Glomerular visceral epithelial cell (primary cell): ENCODE results near the gene BTBD9.

ENCODE experiments used
- DNase-seq: peaks from one replicate; pipeline ENCODE4 v3.0.0-alpha.2; 2016; ENCODE audit errors: extremely low spot score

The BTBD9 gene

DNA sequence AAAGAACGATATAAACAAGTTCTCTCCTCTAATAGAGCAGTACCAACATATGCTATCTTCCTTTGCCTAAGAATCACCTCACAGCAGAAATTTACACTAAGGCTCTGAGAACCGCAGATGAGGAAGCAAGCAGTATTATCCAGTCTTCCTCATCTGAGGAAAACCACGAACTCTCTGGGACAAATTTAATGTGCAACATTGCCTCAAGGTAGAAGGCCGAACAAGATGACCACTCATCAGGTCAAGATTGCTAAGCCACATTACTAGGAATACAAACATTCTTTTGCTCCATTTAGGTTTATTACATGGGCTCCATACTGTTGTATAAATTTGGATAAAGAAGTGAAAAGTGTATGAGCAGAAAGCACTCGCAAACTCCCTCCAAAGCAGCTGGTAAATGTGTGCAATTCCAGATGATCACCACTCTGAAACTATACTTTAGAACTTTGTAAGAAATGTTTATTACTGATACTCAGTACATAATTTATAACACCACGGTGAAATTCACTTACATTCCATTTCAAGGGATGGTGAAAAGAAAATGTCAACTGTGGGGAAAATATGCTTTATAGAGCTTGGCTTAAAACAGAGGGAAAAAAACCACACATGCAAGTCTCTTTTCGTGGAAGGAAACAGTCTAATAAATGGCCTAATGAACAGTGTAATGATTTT lies 398.4 kb downstream of the BTBD9 start:
- no peak for DNase-seq

DNA sequence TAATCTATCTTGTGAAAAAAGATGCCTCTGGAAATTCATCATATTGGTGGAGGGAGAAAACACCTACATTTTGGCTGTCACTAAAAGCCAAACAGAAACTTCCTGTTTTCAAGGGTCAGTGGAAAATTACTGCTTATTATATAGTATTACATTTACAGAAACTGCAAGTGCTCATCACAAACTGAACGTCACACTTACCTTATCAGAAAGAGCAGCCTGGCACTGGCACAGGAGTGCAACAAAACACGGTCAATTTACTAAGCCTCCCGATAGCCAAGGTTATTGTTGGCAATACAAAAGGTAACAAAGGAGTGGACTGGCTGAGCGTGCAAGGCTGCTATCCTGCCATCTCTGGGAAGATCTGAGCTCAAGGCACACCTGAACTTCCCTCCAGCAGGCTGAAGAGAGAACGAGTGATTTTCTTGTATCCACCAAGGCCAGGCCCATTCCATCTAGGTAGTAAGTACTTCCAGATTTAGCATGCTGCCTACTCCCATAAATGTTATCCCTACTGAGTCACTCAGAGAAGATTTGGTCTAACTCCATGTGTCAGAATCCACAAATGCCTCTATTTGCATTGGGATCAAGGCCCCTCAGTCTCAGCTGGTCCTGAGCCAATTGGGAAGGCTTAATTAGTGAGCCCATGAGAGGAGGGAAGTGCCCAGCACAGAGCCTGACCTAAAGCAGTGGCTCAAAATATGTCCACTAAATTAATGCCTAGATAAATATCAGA lies 399.8 kb downstream of the BTBD9 start:
- DNase-seq, result no peak

DNA sequence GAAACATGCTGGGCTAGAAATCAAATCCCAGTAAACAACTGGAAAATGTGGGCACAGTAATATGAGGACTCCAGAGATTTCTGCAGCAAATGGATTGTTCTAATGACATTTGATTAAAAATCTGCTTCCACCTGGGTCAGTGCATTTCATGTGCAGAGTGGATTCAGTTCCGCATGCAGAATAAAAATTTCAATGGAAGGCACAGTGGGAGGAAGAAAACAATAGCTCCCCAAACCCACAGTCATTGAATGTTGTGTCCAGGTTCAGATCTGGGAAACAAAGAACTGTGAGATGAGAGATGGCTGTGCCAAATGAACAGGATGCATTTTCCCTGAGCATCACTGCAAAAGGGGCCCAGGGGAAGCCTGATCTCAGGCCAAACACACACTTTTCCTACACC lies 403.1 kb downstream of the BTBD9 start:
- DNase-seq, result no peak

DNA sequence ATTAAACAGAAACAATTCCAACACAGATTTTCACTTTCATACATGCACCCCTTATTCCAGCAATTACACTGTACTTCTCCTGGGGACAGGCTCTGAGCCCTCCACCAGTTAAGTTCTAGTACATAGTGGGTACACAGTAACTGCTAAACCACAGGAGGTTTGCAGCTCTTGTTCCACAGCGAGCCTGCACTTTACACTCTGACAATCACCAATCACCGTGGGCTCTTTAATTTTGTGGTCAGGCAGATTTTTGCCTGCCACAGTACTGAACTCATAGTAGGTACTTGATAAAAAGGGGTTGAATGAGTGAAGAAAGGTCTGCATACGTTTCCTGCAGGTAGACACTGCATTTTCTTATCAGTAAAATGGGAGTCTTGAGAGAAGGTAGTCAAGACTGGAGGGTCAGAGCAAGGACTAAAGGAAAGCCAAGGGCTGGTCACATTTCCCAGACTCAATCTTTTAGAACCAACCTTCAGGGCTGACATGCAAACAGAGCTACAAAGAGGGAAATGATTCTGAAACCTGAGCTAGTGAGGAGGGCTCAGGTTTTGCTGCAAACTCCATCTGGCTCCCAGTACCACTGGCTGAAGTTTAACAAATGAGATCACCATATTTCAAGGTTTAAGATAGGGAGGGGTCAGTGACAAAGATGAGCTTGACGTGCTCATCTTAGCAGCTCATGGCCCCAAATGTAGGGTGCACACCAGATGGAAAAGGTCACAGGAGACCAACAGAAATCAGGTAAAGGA lies 404.6 kb downstream of the BTBD9 start:
- no peak for DNase-seq

DNA sequence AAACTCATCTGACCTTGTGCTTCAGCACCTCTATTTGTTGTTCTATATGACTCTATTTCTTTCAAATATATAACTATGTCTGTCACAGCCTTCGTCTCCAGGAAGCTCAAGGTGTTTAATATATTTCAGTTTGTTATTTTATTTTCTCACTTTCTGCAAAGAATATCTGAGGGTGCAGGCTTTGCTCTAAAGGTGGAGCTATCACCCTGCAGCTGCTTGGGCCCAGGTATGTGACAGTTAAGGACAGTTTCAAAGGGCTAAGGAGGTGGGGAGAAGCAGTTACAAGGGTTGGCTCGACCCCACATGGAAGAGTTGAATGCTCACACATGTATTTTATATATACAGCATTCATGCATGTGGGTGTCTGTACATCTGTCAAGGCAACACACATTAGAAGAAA lies 405.6 kb downstream of the BTBD9 start:
- no peak for DNase-seq

DNA sequence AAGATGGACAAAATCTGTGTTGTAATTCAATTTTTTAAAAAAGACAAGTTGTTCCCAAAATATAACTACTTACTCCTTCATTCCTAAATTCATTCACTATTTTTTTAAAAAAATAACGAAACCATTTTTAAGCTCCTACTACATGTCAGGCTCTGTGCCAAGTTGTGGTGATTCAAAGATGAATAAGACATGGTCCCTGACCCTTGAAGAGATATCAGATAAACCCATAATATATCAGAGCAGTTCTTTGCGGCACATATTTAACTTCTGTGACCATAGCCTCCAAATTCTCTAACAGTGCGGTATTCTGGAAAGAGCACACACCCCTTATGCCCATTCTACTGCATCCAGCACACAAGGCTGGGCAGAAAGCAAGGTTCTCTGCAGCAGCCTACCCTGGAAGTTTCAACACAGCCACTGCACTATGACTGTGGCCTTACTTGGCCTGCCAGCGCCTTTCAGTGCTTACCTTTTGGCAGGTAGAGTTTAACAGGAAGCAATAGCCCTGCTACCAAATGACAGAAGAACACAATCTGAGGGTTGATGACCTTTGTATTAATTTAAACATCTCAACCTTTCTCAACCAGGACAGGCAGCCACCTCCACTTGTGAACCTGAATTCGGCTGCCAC lies 406.5 kb downstream of the BTBD9 start:
- DNase-seq, result no peak

DNA sequence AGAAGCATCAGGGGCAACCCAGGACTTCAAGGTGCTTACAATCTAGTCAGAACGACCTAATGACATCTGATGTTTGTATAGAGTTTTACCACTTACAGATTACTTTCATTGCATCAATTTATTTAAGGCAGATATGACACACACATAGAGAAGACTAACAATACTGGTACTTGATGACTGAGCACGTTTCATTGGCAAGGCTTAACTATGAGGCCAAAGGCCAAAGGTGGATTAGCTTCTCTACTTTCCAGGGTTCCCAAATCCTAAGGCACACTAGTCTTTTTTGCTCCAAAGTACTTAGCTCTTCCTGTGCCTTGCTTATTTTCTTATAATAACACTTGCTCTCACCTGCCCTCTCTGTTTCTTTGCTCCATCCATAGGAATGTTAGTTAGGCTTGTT lies 414.0 kb downstream of the BTBD9 start:
- no peak for DNase-seq

DNA sequence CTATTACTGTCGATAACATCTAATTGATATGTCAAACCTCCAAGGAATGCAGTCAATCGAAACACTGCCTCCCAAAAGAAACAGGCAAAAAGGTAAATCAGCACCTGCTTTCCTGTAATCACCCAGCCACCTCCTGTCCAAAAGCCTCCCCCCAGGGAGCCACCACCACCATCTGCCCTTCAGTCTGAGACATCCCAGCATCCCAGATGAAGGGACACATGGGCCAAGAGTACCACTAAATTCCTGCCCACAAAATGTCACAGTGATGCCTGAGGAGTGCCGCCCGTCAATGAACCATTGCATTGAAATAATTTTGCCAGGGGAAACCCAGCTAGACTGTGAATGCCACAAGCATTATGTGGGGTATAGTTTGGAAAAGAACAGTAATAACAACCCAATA lies 418.5 kb downstream of the BTBD9 start:
- DNase-seq, result no peak

DNA sequence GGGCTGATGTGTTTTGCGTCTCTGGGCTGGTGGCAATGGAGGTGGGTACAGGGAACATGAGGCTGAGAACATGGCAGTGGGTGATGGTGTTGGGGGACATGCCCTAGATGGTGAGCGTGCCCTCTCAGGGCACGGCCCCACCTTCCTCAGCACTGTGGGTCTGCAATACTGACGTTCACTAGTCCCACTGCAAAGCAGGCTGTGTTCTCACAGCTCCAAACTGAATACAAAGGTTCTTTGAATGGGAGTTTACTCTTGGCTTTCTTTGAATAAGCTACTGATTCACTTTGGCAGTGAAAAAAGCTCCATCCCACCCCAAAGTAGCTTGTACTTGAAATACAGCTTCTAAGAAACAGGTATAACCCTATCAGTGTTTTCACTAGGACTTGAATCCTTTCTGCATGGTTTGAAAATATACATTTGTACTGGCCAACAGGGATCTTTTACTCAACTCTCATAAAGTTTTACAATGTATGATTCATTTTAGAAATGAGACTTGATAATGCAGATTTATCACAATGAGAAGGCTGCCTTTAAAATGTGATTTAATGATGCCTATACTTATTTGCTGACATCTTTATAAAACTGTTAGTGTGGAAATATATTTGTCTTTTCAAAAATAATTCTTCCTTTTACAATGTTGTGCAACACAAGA lies 419.5 kb downstream of the BTBD9 start:
- no peak for DNase-seq

DNA sequence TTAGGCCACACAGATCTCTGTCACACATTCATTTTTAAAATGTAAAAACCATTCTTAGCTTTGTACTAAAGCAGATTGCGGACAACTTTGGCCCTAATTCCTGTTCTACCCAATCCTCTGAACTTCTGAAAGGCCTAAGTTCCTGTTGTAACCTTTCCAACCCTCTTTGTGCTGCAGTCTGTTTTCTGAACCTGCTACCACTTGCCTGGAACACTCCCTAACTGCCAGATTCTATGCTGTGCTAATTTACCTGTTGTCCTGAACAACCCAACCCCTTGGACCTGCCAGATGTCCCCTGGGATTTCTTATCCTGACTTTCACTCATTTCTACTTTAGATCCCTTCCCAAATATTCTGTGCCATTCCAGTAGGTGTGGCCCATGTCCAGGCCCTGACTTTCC lies 421.5 kb downstream of the BTBD9 start:
- DNase-seq, result no peak

DNA sequence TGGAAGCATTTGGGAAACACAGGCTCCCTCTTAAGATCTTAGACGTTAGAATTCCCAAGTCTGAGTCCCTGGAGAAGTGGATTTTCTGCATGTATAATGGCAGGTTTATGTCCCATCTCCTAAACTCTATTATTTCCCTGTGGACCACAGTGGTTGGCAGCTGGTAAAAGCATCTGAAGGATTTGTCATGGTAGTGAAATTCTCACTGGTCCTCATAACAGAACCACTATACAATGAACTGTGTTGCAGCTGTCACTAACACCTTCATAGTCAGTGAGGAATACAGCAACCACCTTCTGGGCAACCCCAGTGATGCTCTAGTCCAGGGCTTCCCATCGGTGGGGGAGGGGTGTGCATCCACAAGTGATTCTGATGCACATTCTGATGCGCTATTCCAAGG lies 423.3 kb downstream of the BTBD9 start:
- DNase-seq, result no peak

DNA sequence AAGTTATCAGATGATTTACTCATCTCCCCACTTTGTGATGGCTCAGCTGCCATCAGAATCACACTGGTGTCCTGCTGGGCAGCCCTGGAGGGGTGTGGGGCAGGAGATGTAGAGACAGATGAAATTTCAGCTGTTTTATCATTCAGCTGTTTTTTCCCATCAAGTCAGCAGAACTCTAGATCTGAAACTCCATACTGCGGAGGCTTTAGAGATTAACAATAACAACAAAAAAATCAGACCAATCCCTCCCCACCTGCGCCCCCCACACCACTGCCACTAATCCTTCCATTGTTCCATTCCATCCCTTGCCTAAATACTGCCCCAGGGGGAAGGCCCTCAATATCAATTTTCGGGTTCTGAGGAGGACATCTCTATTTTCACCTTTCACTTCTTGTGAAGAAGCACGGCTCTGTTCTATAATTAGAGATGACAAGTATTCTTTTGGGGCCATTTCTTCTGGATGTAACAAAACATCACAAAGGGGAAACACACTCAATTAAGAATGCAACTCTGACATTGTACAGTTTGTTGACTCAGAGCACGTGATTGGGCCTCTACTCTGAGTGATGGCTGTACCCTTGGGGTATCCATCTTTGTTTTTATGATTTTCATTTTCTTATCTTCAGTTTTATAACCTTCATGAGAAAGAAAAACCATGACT lies 423.9 kb downstream of the BTBD9 start:
- DNase-seq, result no peak

DNA sequence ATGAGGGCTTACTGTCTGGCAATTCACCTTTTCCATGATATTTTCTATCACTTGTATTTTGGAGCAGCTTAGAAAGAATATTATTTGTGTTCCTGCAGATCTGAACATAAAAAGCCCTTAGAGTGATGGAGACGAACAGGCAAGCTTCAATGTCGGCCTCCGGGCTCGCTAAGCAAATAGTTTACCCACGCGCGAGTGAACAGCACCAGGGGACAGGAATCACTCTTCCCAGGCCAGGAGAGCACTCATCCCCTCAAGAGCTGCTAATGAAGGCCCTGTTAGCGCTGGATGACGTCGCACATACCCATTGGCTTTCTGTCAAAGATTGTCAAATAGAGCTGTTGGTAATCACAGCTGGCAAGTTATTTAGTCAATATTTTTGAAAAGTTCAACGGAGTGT lies 424.5 kb downstream of the BTBD9 start:
- DNase-seq, result no peak

DNA sequence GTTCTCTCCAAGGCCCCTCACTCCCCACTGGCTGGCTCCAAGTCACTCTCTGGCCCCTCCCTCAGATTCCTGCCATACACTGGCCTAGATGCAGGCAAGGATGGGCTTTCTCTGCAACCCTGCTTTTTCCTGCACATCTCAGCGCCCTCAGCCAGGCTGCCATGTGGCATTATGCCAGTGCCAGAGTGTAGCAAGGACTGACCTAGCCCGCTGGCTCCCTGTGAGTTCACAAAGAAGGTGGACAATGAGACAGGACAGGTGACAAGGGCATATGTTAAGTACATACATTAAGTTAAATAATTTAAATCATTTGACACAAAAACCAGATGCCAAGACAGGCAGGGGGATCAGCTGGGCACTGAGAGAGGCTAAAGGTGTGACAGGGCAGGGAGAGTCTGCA lies 425.6 kb downstream of the BTBD9 start:
- no peak for DNase-seq

DNA sequence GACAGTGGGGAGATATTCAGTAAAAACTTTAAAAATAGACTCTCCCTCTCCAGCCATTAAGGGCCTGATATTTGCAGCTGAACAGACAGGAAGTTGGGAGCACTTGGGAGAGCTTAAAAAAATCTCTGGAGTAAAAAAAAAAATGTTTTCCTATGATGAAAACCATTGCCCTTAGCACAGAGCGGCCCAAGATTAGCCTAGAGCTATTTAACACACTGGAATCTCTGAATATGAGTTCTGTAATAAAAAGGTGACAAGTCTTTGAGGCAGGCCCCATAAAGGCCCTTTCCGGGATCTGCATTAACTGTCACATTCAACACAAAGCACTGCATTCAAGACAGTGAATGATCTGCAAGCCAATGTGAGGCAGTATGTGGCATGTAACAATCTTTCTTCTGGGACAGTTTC lies 426.5 kb downstream of the BTBD9 start:
- DNase-seq, result no peak

DNA sequence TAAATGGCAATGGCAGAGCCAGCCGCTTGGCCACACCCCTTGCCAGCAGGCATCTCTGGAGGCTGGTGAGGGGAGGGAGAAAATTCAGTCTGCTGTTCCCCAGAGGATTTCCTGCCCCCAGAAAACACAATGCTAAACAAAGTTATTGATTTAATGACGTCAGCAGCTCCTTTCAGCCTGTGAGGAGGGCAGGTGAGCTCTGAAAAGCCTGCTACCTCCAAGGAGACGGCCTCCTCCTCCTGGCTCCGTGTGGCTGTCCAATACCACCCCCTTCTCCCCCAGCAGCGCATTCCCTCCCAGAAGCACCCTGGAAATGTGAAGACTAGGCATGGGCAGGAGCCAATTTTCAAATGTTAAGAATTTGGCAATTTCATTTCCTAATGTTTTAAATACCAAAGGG lies 427.1 kb downstream of the BTBD9 start:
- DNase-seq, result no peak

DNA sequence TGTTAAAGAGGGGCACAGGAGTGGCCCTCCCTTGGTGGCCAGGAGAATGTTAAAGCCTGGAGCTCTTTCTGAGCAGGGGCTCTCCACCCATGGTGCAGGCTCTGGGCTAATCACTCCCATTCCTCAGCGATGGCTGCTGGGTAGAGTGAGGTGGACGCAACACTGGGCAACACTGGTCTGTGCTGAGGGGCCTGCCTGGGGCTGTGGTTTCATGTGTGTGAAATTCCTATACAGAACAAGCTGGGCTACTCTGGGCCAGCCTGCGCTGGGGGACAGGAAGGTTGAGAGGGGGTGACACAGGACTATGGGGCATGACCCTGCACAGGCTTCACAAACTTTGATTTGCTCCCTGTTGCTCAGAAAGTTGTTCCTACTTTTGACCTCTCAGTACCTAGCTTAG lies 427.6 kb downstream of the BTBD9 start:
- no peak for DNase-seq

DNA sequence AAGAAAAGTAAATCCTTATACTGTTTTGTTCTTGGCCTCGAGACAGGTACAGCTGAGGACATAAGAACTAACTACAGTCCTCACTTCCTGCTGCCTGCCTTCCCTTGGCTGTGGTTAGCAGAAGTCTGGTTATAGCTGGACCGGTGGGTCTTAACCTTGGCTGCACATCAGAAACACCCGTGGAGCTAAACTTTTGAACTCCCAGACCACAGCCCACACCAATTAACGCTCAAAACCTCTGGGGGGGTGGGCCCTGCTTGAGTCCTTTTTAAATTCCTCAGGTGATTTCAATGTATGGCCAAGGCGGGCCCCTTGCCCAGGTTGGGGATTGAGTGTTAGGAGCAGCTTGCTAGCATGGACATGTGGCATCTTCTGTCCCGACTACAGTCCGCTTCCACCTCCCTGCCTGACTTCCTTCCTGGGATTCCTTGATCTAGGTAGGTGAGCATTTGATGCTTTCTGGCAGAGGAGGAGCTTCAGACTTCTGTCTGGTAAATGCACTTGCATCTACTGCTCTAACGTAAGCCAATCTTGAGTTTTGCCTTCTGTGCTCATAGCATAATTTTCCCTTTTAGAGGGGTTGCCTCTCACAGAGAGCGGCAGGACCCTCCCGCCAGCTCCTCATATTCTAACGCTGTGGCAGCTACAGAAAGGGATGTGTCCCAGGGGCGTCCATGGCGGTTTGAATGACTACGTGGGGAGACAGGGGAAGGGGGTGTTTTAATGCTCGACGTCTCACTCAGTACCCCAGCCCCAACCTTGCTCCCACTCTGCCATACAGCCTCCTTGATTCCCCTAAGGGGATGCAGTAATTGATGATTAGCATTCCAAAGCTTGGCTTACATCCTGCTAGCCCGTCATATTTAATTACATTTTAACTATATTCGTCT lies 430.1 kb downstream of the BTBD9 start:
- peak; percentile 4 for DNase-seq

DNA sequence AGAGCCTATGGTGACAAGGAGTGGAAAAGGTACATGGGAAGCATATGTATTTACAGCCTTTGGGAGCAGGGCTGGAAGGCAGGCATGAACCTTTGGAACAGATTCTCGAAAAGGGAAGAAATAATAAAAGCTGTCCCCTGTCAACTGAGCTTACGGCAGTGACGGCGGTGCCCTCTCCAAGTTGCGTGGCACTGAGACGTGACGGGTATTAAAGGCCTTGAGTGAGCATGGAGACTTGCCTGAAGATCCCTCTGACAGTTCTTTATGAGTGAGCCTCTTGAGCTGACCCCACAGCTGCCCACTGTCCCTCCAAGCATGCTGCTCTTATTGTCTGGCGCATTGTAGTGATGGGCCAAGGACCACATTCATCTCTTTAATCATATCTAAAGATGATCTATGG lies 431.7 kb downstream of the BTBD9 start:
- no peak for DNase-seq

DNA sequence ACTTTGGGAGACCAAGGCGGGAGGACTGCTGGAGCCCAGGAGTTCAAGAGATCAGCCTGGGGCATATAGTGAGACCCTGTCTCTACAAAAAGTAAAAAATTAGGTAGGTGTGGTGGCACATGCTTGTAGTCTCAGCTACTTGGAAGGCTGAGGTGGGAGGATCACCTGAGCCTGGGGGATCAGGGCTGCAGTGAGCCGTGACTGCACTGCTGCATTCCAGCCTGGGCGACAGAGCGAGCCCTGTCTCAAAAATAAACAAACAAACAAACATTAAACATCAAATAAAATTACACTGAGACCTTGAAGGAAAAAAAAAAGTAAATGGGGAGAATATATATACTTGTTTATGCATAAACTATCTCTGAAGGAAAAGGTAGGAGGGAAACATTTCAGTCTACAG lies 432.4 kb downstream of the BTBD9 start:
- no peak for DNase-seq

DNA sequence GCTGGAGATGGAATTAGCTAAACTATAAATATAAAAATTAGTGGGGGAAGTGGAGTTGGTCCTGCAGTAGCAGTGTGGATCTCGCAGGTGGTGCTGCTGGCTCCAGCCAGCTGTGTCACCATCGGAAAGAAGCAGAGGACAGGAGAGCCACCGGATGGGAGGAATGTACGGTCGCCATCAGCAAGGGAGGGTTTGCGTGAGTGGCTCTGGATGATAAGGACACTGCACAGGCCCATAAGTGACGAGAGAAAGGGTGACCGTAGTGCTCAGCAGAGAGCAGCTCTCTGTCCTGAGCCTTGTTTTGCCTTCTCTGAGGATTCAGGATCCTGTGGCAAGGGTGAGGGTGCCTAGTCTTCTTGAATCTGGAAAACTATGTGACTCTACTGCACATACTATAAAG lies 441.5 kb downstream of the BTBD9 start:
- no peak for DNase-seq
